BE2C (cell line): Measurements from ENCODE around the gene WWP2.

Experiments
- DNase-seq: peaks from one replicate; pipeline ENCODE4 v3.0.0-alpha.2; 2020
- H3K27me3 ChIP-seq: fragments of 250-450 bp; sonication (Bioruptor Pico); 2 replicates; pipeline ENCODE4 v1.5.1; 2020; ENCODE audit warnings: mild to moderate bottlenecking
- H3K36me3 ChIP-seq: fragments of 250-450 bp; sonication (Bioruptor Pico); 2 replicates; pipeline ENCODE4 v1.5.1; 2020; ENCODE audit warnings: mild to moderate bottlenecking
- H3K4me1 ChIP-seq: fragments of 250-450 bp; sonication (Bioruptor Pico); 2 replicates; pipeline ENCODE4 v1.5.1; 2020
- H3K4me3 ChIP-seq: 2 replicates; pipeline ENCODE4 v1.5.1; 2011; ENCODE audit warnings: low read depth, low read length
- H3K9me3 ChIP-seq: fragments of 250-450 bp; sonication (Bioruptor Pico); 2 replicates; pipeline ENCODE4 v1.5.1; 2020
- CTCF ChIP-seq: IDR thresholded peaks from 2 replicates; pipeline ENCODE4 v1.5.1; 2012; ENCODE audit warnings: mild to moderate bottlenecking, low read depth, low read length

The WWP2 gene

GRCh38 chr16:69925311-69925710 lies 163.2 kb downstream of the WWP2 start:
- Histone ChIP-seq H3K4me3 (no peak overlapping the region), H3K36me3 (no peaks in the 10 kb centered on the region), H3K4me1 (no peaks in the 10 kb centered on the region), H3K27me3 (no peaks in the 10 kb centered on the region), H3K9me3 (no peaks in the 10 kb centered on the region)
- no peak for TF ChIP-seq CTCF
- no peak for DNase-seq

GRCh38 chr16:69926241-69926640 lies 164.1 kb downstream of the WWP2 start:
- Histone ChIP-seq H3K4me3 (no peak overlapping the region), H3K27me3 (no peaks in the 10 kb centered on the region), H3K9me3 (no peaks in the 10 kb centered on the region), H3K36me3 (no peaks in the 10 kb centered on the region), H3K4me1 (no peaks in the 10 kb centered on the region)
- DNase-seq, result no peak
- no peak for TF ChIP-seq CTCF

GRCh38 chr16:69927056-69927757 lies 165.1 kb downstream of the WWP2 start:
- H3K4me3 ChIP-seq, result no peak overlapping the region
- H3K36me3 ChIP-seq, result no peaks in the 10 kb centered on the region
- no peak for TF ChIP-seq CTCF
- no peaks in the 10 kb centered on the region for H3K4me1 ChIP-seq
- no peaks in the 10 kb centered on the region for H3K9me3 ChIP-seq
- H3K27me3 ChIP-seq, result no peaks in the 10 kb centered on the region
- no peak for DNase-seq

- Histone ChIP-seq H3K4me3 (no peak overlapping the region), H3K36me3 (no peaks in the 10 kb centered on the region), H3K9me3 (no peaks in the 10 kb centered on the region), H3K4me1 (no peaks in the 10 kb centered on the region), H3K27me3 (no peaks in the 10 kb centered on the region)
- TF ChIP-seq CTCF, result no peak
- DNase-seq, result no peak
These were observed 166.8 kb downstream of the WWP2 start for GRCh38 chr16:69928856-69929400.

GRCh38 chr16:69929480-69929879 lies 167.3 kb downstream of the WWP2 start:
- no peak for DNase-seq
- no peak for TF ChIP-seq CTCF
- Histone ChIP-seq H3K27me3 (no peaks in the 10 kb centered on the region), H3K9me3 (no peaks in the 10 kb centered on the region), H3K36me3 (no peaks in the 10 kb centered on the region), H3K4me3 (no peak overlapping the region), H3K4me1 (no peaks in the 10 kb centered on the region)

GRCh38 chr16:69930117-69930776 lies 168.1 kb downstream of the WWP2 start:
- peak; percentile 77 for TF ChIP-seq CTCF
- no peaks in the 10 kb centered on the region for H3K4me1 ChIP-seq
- H3K27me3 ChIP-seq, result no peaks in the 10 kb centered on the region
- H3K9me3 ChIP-seq, result no peaks in the 10 kb centered on the region
- H3K36me3 ChIP-seq, result no peaks in the 10 kb centered on the region
- DNase-seq, result peak; percentile 76
- no peak overlapping the region for H3K4me3 ChIP-seq
